ENCODE results near the gene BIN1. TPM values are rescaled to one million over a fixed set of nuclear protein-coding genes. Genes with fewer than 3 reads are reported as not detected.

BIN1 gene
- polyA plus RNA-seq, 1 of the 3 experiments (the other 2 are of a cell fraction) = 40.3 TPM

DNA sequence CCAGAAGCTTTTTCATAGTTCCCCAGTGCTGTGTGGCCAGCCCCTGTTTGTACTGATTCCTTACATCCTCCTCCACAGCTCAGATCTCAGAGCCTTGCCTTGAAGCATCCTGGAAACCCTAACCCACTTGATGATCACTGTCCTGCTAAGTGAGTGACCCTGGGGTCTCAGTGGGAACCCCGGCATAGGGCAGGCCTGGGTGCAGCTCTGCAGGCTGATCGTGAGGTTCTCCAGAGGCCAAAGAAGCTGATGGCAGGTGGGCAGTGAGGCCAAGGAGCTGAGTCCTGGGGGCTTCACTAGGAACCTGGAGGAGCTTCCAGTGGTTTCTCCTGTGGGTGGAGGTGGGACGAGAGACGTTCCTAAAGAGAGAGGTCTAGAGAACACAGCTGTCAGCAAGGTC is 47.4 kb upstream of the BIN1 start:
- Histone ChIP-seq H3K27me3 (ENCODE audit: insufficient read depth) (no peaks in the 10 kb centered on the region), H3K27ac (ENCODE audit: low read depth in 2 of 2, low read length in 1 of 2) (peak overlapping the region in 1 of 2 experiments; percentile 82; a peak in 2 of 4 replicates), H3K4me1 (ENCODE audit: control insufficient read depth in 1 of 2, insufficient read depth in 2 of 2, low read depth in 1 of 2, low read length in 1 of 2) (peaks cover 2 to 10% of the 10 kb centered on the region in 2 experiments; a peak in 2 of 4 replicates), H2AFZ (ENCODE audit: low read depth) (peak overlapping the region; percentile 33; the same call in 1 of the 2 replicates), H3K79me2 (ENCODE audit: insufficient read depth) (no peaks in the 10 kb centered on the region), H3K9me3 (peaks cover 10% of the 10 kb centered on the region; the same call in 1 of the 2 replicates), H4K20me1 (ENCODE audit: insufficient read depth) (no peaks in the 10 kb centered on the region), H3K9ac (peak overlapping the region; percentile 23; the same call in 1 of the 2 replicates), H3K36me3 (replicated peaks in 1 of 2; ENCODE audit: control insufficient read depth in 1 of 2, insufficient read depth in 2 of 2, low read length in 1 of 2) (no peaks in the 10 kb centered on the region), H3F3A (replicated peaks; ENCODE audit: insufficient read depth) (peaks cover 23% of the 10 kb centered on the region), H3K9me2 (no peaks in the 10 kb centered on the region), H3K4me2 (no peak overlapping the region), H3K4me3 (ENCODE audit: low read depth in 2 of 2, low read length in 1 of 2) (no peak overlapping the region)
- WGBS (ENCODE audit: low lambda C conversion rate) = 91% methylated on average over 4 of the region's 4 CpGs
- CTCF ChIA-PET = interaction anchor here (0.7 to 1.3 kb wide), 2 partner anchors 11 to 58 kb away, joined by 3 read pairs; no protein-coding TSS in a partner anchor
- DNase-seq = no peak
- no peak for TF ChIP-seq YY1 (IDR thresholded peaks at IDR 0.05; ENCODE audit: low read depth)
- no peak for TF ChIP-seq SMC3 (IDR thresholded peaks at IDR 0.05; ENCODE audit: low read depth, low read length)
- POLR2A ChIA-PET = no interaction called here

DNA sequence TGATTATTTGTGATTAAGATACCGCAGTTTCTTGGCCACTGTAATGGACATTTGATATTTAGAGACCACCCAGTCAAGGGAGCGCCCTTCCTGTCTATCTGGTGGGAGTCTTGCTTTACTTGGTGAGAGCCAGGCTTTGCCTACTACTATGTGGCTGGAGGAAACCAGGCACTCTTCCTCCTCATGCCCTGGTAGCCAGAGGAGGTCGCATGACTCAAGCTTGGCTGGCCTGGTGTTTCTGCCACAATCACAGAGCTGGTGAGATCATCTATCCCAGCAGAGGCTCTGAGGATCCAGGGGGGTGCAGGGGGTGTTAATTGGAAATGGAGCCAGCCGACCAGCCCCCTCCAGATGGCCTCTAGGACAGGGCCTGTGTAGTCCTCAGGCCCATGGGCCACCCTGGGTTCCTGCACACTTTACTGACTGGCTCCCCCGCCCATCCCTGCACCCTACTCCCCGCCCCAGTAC is 46.8 kb upstream of the BIN1 start:
- ChIA-PET CTCF (interaction anchor here (1.3 kb wide), 1 partner anchor 57 kb away, joined by 3 read pairs; no protein-coding TSS in a partner anchor), POLR2A (no interaction called here)
- Histone ChIP-seq H3K27ac (ENCODE audit: low read depth in 2 of 2, low read length in 1 of 2) (peak overlapping the region in 1 of 2 experiments; percentile 82; a peak in 2 of 4 replicates), H3K9me2 (no peaks in the 10 kb centered on the region), H2AFZ (ENCODE audit: low read depth) (peak overlapping the region; percentile 33; the same call in 1 of the 2 replicates), H3K36me3 (replicated peaks in 1 of 2; ENCODE audit: control insufficient read depth in 1 of 2, insufficient read depth in 2 of 2, low read length in 1 of 2) (no peaks in the 10 kb centered on the region), H3K27me3 (ENCODE audit: insufficient read depth) (no peaks in the 10 kb centered on the region), H3K9me3 (peaks cover 10% of the 10 kb centered on the region; the same call in 1 of the 2 replicates), H4K20me1 (ENCODE audit: insufficient read depth) (no peaks in the 10 kb centered on the region), H3K4me1 (ENCODE audit: control insufficient read depth in 1 of 2, insufficient read depth in 2 of 2, low read depth in 1 of 2, low read length in 1 of 2) (peaks cover 2 to 10% of the 10 kb centered on the region in 2 experiments; a peak in 2 of 4 replicates), H3K9ac (peak overlapping the region; percentile 23; the same call in 1 of the 2 replicates), H3F3A (replicated peaks; ENCODE audit: insufficient read depth) (peaks cover 23% of the 10 kb centered on the region), H3K79me2 (ENCODE audit: insufficient read depth) (no peaks in the 10 kb centered on the region), H3K4me3 (ENCODE audit: low read depth in 2 of 2, low read length in 1 of 2) (no peak overlapping the region), H3K4me2 (no peak overlapping the region)
- 37% methylated on average over 3 of the region's 6 CpGs for WGBS (ENCODE audit: low lambda C conversion rate)
- no peak for DNase-seq
- TF ChIP-seq NRF1 (IDR thresholded peaks at IDR 0.05; ENCODE audit: low read depth, low read length) (no peak), GATA2 (CRISPR knock-in tag; IDR thresholded peaks at IDR 0.05) (no peak), FOXJ3 (CRISPR knock-in tag; IDR thresholded peaks at IDR 0.05) (no peak), SIN3A (IDR thresholded peaks at IDR 0.05; ENCODE audit: borderline replicate concordance, low read depth, low read length) (no peak), EP300 (IDR thresholded peaks at IDR 0.05; ENCODE audit: borderline replicate concordance in 1 of 2, low read depth in 1 of 2, low read length in 1 of 2) (peak in 1 of 2 experiments; percentile 47; a peak in 1 of 4 replicates), SMC3 (IDR thresholded peaks at IDR 0.05; ENCODE audit: low read depth, low read length) (0 out of 2 replicates have a peak, but pooled peaks have one; percentile 4), NFIC (IDR thresholded peaks at IDR 0.05; ENCODE audit: borderline replicate concordance) (peak; percentile 30), TEAD4 (IDR thresholded peaks at IDR 0.05; ENCODE audit: borderline replicate concordance, insufficient read depth) (peak; percentile 22; the same call in 1 of the 2 replicates), GABPA (IDR thresholded peaks at IDR 0.05; ENCODE audit: low read depth) (no peak), RXRA (IDR thresholded peaks at IDR 0.05; ENCODE audit: borderline replicate concordance, low read depth) (peak; percentile 52; the same call in 1 of the 2 replicates), YY1 (IDR thresholded peaks at IDR 0.05; ENCODE audit: low read depth) (no peak), FOXM1 (IDR thresholded peaks at IDR 0.05; ENCODE audit: low read depth) (no peak), TCF12 (IDR thresholded peaks at IDR 0.05) (peak; percentile 66), RAD21 (IDR thresholded peaks at IDR 0.05; ENCODE audit: low read length) (no peak), POLR2AphosphoS5 (IDR thresholded peaks at IDR 0.05; ENCODE audit: low read depth, low read length) (no peak), CHD2 (IDR thresholded peaks at IDR 0.05; ENCODE audit: low read length, partially characterized antibody) (no peak), MEF2A (IDR thresholded peaks at IDR 0.05; ENCODE audit: borderline replicate concordance, low read depth) (no peak), FOSL2 (IDR thresholded peaks at IDR 0.05; ENCODE audit: borderline replicate concordance, low read depth) (peak; percentile 71), RCOR1 (IDR thresholded peaks at IDR 0.05; ENCODE audit: low read length) (no peak)
- TF ChIP-seq, protein P1, sequence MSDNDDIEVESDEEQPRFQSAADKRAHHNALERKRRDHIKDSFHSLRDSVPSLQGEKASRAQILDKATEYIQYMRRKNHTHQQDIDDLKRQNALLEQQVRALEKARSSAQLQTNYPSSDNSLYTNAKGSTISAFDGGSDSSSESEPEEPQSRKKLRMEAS (IDR thresholded peaks at IDR 0.05; ENCODE audit: low read depth) = peak; percentile 45; the same call in 1 of the 2 replicates
- TF ChIP-seq, protein P2, sequence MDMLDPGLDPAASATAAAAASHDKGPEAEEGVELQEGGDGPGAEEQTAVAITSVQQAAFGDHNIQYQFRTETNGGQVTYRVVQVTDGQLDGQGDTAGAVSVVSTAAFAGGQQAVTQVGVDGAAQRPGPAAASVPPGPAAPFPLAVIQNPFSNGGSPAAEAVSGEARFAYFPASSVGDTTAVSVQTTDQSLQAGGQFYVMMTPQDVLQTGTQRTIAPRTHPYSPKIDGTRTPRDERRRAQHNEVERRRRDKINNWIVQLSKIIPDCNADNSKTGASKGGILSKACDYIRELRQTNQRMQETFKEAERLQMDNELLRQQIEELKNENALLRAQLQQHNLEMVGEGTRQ (IDR thresholded peaks at IDR 0.05; ENCODE audit: borderline replicate concordance, low read depth, low read length) = no peak
- TF ChIP-seq, protein P3, sequence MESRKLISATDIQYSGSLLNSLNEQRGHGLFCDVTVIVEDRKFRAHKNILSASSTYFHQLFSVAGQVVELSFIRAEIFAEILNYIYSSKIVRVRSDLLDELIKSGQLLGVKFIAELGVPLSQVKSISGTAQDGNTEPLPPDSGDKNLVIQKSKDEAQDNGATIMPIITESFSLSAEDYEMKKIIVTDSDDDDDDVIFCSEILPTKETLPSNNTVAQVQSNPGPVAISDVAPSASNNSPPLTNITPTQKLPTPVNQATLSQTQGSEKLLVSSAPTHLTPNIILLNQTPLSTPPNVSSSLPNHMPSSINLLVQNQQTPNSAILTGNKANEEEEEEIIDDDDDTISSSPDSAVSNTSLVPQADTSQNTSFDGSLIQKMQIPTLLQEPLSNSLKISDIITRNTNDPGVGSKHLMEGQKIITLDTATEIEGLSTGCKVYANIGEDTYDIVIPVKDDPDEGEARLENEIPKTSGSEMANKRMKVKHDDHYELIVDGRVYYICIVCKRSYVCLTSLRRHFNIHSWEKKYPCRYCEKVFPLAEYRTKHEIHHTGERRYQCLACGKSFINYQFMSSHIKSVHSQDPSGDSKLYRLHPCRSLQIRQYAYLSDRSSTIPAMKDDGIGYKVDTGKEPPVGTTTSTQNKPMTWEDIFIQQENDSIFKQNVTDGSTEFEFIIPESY (IDR thresholded peaks at IDR 0.05; ENCODE audit: borderline replicate concordance, low read depth) = no peak
